ENCODE data around the gene PPP5C.

DNA sequence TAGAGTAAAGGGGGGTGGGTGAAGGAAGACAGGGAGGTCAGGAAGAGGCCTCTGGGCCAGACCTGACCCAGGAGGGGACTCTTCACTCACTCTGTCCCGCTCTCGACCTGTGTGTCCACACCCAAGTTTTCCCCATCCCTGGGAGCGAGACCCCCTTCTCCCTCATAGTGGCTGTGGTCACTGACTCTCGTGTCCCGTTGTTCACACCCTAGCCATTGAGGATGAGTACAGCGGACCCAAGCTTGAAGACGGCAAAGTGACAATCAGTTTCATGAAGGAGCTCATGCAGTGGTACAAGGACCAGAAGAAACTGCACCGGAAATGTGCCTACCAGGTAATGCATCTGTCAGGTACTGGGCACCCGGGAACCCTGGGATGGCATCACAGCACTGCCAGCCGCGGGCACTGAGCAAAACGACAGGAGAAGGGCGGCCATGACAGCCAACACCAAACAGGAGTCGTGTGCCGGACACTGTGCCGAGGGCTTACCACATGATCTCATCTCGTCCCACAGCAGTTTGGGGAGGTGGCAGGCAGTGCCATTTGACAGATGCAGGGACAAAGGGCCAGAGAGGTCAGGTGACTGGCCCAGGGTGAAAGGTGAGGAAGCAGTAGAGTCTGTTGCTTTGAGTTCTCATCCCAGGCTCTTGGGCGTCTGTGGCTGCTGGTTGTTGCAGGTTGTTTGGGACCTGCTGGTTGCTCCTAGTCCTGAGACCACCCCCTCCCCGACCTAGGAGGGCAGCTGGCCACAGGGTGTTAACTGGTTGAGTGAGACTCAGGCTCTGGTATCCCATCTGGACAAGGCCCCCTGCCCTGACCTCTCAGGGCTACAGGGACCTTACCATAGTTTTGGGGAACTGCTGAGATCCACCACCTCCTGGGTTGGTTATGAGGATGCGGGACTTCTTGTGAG is 29.6 kb downstream of the PPP5C start:
- TF ChIP-seq, protein P1, sequence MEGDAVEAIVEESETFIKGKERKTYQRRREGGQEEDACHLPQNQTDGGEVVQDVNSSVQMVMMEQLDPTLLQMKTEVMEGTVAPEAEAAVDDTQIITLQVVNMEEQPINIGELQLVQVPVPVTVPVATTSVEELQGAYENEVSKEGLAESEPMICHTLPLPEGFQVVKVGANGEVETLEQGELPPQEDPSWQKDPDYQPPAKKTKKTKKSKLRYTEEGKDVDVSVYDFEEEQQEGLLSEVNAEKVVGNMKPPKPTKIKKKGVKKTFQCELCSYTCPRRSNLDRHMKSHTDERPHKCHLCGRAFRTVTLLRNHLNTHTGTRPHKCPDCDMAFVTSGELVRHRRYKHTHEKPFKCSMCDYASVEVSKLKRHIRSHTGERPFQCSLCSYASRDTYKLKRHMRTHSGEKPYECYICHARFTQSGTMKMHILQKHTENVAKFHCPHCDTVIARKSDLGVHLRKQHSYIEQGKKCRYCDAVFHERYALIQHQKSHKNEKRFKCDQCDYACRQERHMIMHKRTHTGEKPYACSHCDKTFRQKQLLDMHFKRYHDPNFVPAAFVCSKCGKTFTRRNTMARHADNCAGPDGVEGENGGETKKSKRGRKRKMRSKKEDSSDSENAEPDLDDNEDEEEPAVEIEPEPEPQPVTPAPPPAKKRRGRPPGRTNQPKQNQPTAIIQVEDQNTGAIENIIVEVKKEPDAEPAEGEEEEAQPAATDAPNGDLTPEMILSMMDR (IDR thresholded peaks at IDR 0.05; ENCODE audit: insufficient read depth, low read depth, low read length): no peak
- TF ChIP-seq EZH2 (IDR thresholded peaks at IDR 0.05; ENCODE audit: insufficient read depth, low read length): no peak
